Erythroblast (primary cell): ENCODE results near the gene MNX1.

Experiments
- GATA1 ChIP-seq: IDR thresholded peaks from 2 replicates; pipeline ENCODE4 v1.6.1; 2011; ENCODE audit warnings: low read depth, mild to moderate bottlenecking, control low read depth, low read length, moderate library complexity
- POLR2A ChIP-seq: IDR thresholded peaks from 2 replicates; pipeline ENCODE4 v1.6.1; 2011; ENCODE audit warnings: mild to moderate bottlenecking, low read length

GRCh38 chr7:157043745-157044144, 33.3 kb upstream of the MNX1 start:
- no peak for TF ChIP-seq POLR2A
- no peak for TF ChIP-seq GATA1
